WTC11 (cell line): ENCODE data around the gene OGA. TPM values are rescaled to one million over a fixed set of nuclear protein-coding genes. Genes with fewer than 3 reads are reported as not detected.

Experiments
- CREB1 ChIP-seq: sonication (generic); formaldehyde crosslinking; IDR thresholded peaks from 2 replicates; pipeline ENCODE4 v1.8.0; 2023; ENCODE audit warnings: mild to moderate bottlenecking, missing genetic modification reagents
- ELF4 ChIP-seq: sonication (generic); formaldehyde crosslinking; IDR thresholded peaks from 2 replicates; pipeline ENCODE4 v1.8.1; 2022; ENCODE audit warnings: low read depth, mild to moderate bottlenecking, moderate library complexity, missing genetic modification reagents
- EMX1 ChIP-seq: fragments of 250-450 bp; sonication (Bioruptor Pico); IDR thresholded peaks from 2 replicates; pipeline ENCODE4 v1.8.0; 2021; ENCODE audit warnings: mild to moderate bottlenecking
- FOXK1 ChIP-seq: sonication (generic); formaldehyde crosslinking; IDR thresholded peaks from 2 replicates; pipeline ENCODE4 v1.8.0; 2022; ENCODE audit warnings: mild to moderate bottlenecking, moderate library complexity, missing genetic modification reagents
- GABPB1 ChIP-seq: sonication (generic); formaldehyde crosslinking; IDR thresholded peaks from 2 replicates; pipeline ENCODE4 v1.8.1; 2023; ENCODE audit warnings: mild to moderate bottlenecking, missing genetic modification reagents
- GRHL2 ChIP-seq: fragments of 250-450 bp; sonication (Bioruptor Pico); IDR thresholded peaks from 2 replicates; pipeline ENCODE4 v1.8.0; 2022; ENCODE audit warnings: mild to moderate bottlenecking, moderate library complexity; ENCODE audit not compliant: insufficient replicate concordance, severe bottlenecking
- JAZF1 ChIP-seq: fragments of 250-450 bp; sonication (Bioruptor Pico); IDR thresholded peaks from 2 replicates; pipeline ENCODE4 v1.9.0; 2021; ENCODE audit warnings: moderate library complexity, mild to moderate bottlenecking, inconsistent platforms
- JUN ChIP-seq: sonication (generic); formaldehyde crosslinking; IDR thresholded peaks from 2 replicates; pipeline ENCODE4 v1.8.0; 2023; ENCODE audit warnings: mild to moderate bottlenecking, missing genetic modification reagents
- KAT7 ChIP-seq: sonication (generic); formaldehyde crosslinking; IDR thresholded peaks from 2 replicates; pipeline ENCODE4 v1.8.1; 2023; ENCODE audit warnings: missing genetic modification reagents, mild to moderate bottlenecking, borderline replicate concordance
- NR1H2 ChIP-seq: sonication (generic); formaldehyde crosslinking; IDR thresholded peaks from 2 replicates; pipeline ENCODE4 v1.9.0; 2021; ENCODE audit warnings: mild to moderate bottlenecking, moderate library complexity, missing genetic modification reagents
- NR3C1 ChIP-seq: sonication (generic); formaldehyde crosslinking; conservative IDR thresholded peaks from 2 replicates; pipeline ENCODE4 v1.8.1; 2023; ENCODE audit warnings: low read depth, mild to moderate bottlenecking, missing genetic modification reagents
- PRRX2 ChIP-seq: fragments of 250-450 bp; sonication (Bioruptor Pico); IDR thresholded peaks from 2 replicates; pipeline ENCODE4 v1.8.0; 2021; ENCODE audit warnings: mild to moderate bottlenecking
- RELA ChIP-seq: sonication (generic); formaldehyde crosslinking; IDR thresholded peaks from 2 replicates; pipeline ENCODE4 v1.8.1; 2022; ENCODE audit warnings: missing genetic modification reagents, mild to moderate bottlenecking, borderline replicate concordance
- RORB ChIP-seq: fragments of 250-450 bp; sonication (Bioruptor Pico); IDR thresholded peaks from 2 replicates; pipeline ENCODE4 v1.9.0; 2021; ENCODE audit warnings: mild to moderate bottlenecking
- TCF7 ChIP-seq: sonication (generic); formaldehyde crosslinking; IDR thresholded peaks from 2 replicates; pipeline ENCODE4 v1.8.0; 2022; ENCODE audit warnings: mild to moderate bottlenecking, low read depth, missing genetic modification reagents, moderate library complexity
- TEAD1 ChIP-seq: sonication (generic); formaldehyde crosslinking; IDR thresholded peaks from 2 replicates; pipeline ENCODE4 v1.8.0; 2022; ENCODE audit warnings: mild to moderate bottlenecking, missing genetic modification reagents
- ZBTB21 ChIP-seq: sonication (generic); formaldehyde crosslinking; IDR thresholded peaks from 2 replicates; pipeline ENCODE4 v1.8.1; 2023; ENCODE audit warnings: mild to moderate bottlenecking, missing genetic modification reagents, borderline replicate concordance
- ZNF138 ChIP-seq: sonication (generic); formaldehyde crosslinking; conservative IDR thresholded peaks from 2 replicates; pipeline ENCODE4 v1.8.1; 2022; ENCODE audit warnings: mild to moderate bottlenecking, moderate library complexity, missing genetic modification reagents
- ZNF219 ChIP-seq: sonication (generic); formaldehyde crosslinking; IDR thresholded peaks from 2 replicates; pipeline ENCODE4 v1.8.0; 2023; ENCODE audit warnings: missing genetic modification reagents, mild to moderate bottlenecking, borderline replicate concordance
- ZNF317 ChIP-seq: sonication (generic); formaldehyde crosslinking; IDR thresholded peaks from 2 replicates; pipeline ENCODE4 v1.8.1; 2023; ENCODE audit warnings: low read depth, mild to moderate bottlenecking, moderate library complexity, missing genetic modification reagents, borderline replicate concordance
- ZNF416 ChIP-seq: fragments of 250-450 bp; sonication (Bioruptor Pico); IDR thresholded peaks from 2 replicates; pipeline ENCODE4 v1.9.0; 2021; ENCODE audit warnings: mild to moderate bottlenecking, inconsistent platforms
- total RNA-seq: library from RNA; stranded (reverse); gene quantifications from 3 replicates; pipeline ENCODE4 v1.2.3, GENCODE V29; 2021
- TF ChIP-seq, protein P1 (sequence below): sonication (generic); formaldehyde crosslinking; IDR thresholded peaks from 2 replicates; pipeline ENCODE4 v1.8.0; 2023; ENCODE audit warnings: missing genetic modification reagents
- TF ChIP-seq, protein P2 (sequence below): fragments of 250-450 bp; sonication (Bioruptor Pico); IDR thresholded peaks from 2 replicates; pipeline ENCODE4 v1.9.0; 2021; ENCODE audit warnings: mild to moderate bottlenecking
- TF ChIP-seq, protein P3 (sequence below): sonication (generic); formaldehyde crosslinking; conservative IDR thresholded peaks from 2 replicates; pipeline ENCODE4 v1.8.1; 2022; ENCODE audit warnings: mild to moderate bottlenecking, missing genetic modification reagents
- TF ChIP-seq, protein P4 (sequence below): sonication (generic); formaldehyde crosslinking; IDR thresholded peaks from 2 replicates; pipeline ENCODE4 v1.8.1; 2023; ENCODE audit warnings: mild to moderate bottlenecking, missing genetic modification reagents, moderate library complexity
- TF ChIP-seq, protein P5 (sequence below): fragments of 250-450 bp; sonication (Bioruptor Pico); IDR thresholded peaks from 2 replicates; pipeline ENCODE4 v1.9.0; 2021; ENCODE audit warnings: mild to moderate bottlenecking
- TF ChIP-seq, protein P6 (sequence below): sonication (generic); formaldehyde crosslinking; IDR thresholded peaks from 2 replicates; pipeline ENCODE4 v1.8.0; 2023; ENCODE audit warnings: mild to moderate bottlenecking, missing genetic modification reagents
- TF ChIP-seq, protein P7 (sequence below): sonication (generic); formaldehyde crosslinking; IDR thresholded peaks from 2 replicates; pipeline ENCODE4 v1.8.1; 2022; ENCODE audit warnings: mild to moderate bottlenecking, moderate library complexity, missing genetic modification reagents
- TF ChIP-seq, protein P8 (sequence below): fragments of 250-450 bp; sonication (Bioruptor Pico); IDR thresholded peaks from 2 replicates; pipeline ENCODE4 v2.1.2; 2022; ENCODE audit warnings: mild to moderate bottlenecking, moderate library complexity

The OGA gene
- total RNA-seq, 1 experiment from 2014 or later: 111 TPM

DNA sequence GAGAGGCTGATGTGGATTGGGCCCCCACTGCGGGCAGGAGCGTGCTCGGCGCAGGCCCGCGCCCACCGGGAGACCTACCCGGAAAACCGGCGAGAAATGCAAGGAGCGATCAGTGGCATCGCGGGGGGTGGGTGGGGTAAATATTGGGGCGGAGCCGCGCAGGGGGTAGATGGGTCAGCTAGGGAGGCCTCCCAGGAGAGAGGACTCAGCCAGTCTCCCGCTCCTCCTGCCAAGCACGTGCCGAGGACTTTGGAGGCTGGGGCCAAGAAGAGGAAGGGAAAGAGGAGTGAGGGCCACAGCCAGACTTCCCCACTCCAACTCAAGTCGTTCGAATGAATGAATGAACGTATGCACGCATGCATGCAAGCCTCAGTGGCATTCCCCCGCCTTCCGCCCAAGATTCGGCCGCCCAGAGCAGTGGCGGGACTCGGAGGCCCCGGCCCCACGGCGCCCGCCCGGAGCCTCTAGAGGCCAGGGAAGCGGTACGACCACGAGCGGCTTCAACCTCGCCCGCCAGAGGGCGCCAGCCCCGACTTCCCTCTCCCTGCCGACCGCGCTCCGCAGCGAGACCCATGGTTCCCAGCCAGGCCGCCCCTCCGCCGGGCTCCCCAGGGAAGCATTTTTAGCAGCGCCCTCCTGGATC, 38.6 kb downstream of the OGA start (continued):
- TF ChIP-seq PRRX2 (CRISPR knock-in tag): no peak
- TF ChIP-seq, protein P1, sequence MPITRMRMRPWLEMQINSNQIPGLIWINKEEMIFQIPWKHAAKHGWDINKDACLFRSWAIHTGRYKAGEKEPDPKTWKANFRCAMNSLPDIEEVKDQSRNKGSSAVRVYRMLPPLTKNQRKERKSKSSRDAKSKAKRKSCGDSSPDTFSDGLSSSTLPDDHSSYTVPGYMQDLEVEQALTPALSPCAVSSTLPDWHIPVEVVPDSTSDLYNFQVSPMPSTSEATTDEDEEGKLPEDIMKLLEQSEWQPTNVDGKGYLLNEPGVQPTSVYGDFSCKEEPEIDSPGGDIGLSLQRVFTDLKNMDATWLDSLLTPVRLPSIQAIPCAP: no peak
- TF ChIP-seq ZNF317 (CRISPR knock-in tag): no peak
- no peak for TF ChIP-seq RORB (CRISPR knock-in tag)
- TF ChIP-seq NR3C1: no peak
- TF ChIP-seq RELA (CRISPR knock-in tag): 0 out of 2 replicates have a peak, but pooled peaks have one; percentile 10
- no peak for TF ChIP-seq EMX1 (CRISPR knock-in tag)
- TF ChIP-seq, protein P2, sequence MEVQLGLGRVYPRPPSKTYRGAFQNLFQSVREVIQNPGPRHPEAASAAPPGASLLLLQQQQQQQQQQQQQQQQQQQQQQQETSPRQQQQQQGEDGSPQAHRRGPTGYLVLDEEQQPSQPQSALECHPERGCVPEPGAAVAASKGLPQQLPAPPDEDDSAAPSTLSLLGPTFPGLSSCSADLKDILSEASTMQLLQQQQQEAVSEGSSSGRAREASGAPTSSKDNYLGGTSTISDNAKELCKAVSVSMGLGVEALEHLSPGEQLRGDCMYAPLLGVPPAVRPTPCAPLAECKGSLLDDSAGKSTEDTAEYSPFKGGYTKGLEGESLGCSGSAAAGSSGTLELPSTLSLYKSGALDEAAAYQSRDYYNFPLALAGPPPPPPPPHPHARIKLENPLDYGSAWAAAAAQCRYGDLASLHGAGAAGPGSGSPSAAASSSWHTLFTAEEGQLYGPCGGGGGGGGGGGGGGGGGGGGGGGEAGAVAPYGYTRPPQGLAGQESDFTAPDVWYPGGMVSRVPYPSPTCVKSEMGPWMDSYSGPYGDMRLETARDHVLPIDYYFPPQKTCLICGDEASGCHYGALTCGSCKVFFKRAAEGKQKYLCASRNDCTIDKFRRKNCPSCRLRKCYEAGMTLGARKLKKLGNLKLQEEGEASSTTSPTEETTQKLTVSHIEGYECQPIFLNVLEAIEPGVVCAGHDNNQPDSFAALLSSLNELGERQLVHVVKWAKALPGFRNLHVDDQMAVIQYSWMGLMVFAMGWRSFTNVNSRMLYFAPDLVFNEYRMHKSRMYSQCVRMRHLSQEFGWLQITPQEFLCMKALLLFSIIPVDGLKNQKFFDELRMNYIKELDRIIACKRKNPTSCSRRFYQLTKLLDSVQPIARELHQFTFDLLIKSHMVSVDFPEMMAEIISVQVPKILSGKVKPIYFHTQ (CRISPR knock-in tag): no peak
- no peak for TF ChIP-seq ZBTB21 (CRISPR knock-in tag)
- TF ChIP-seq, protein P3, sequence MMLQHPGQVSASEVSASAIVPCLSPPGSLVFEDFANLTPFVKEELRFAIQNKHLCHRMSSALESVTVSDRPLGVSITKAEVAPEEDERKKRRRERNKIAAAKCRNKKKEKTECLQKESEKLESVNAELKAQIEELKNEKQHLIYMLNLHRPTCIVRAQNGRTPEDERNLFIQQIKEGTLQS (CRISPR knock-in tag): no peak
- no peak for TF ChIP-seq JAZF1
- no peak for TF ChIP-seq ZNF416 (CRISPR knock-in tag)
- no peak for TF ChIP-seq ZNF219
- no peak for TF ChIP-seq JUN (CRISPR knock-in tag)
- TF ChIP-seq, protein P4, sequence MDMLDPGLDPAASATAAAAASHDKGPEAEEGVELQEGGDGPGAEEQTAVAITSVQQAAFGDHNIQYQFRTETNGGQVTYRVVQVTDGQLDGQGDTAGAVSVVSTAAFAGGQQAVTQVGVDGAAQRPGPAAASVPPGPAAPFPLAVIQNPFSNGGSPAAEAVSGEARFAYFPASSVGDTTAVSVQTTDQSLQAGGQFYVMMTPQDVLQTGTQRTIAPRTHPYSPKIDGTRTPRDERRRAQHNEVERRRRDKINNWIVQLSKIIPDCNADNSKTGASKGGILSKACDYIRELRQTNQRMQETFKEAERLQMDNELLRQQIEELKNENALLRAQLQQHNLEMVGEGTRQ (CRISPR knock-in tag): peak; percentile 8; the same call in 1 of the 2 replicates
- no peak for TF ChIP-seq ZNF138 (CRISPR knock-in tag)
- TF ChIP-seq, protein P5, sequence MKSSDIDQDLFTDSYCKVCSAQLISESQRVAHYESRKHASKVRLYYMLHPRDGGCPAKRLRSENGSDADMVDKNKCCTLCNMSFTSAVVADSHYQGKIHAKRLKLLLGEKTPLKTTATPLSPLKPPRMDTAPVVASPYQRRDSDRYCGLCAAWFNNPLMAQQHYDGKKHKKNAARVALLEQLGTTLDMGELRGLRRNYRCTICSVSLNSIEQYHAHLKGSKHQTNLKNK (CRISPR knock-in tag): no peak
- no peak for TF ChIP-seq CREB1 (CRISPR knock-in tag)
- no peak for TF ChIP-seq GRHL2 (CRISPR knock-in tag)
- no peak for TF ChIP-seq KAT7
- TF ChIP-seq TEAD1: no peak
- peak; percentile 44; the same call in 1 of the 2 replicates for TF ChIP-seq FOXK1 (CRISPR knock-in tag)
- no peak for TF ChIP-seq TCF7 (CRISPR knock-in tag)
- TF ChIP-seq, protein P6, sequence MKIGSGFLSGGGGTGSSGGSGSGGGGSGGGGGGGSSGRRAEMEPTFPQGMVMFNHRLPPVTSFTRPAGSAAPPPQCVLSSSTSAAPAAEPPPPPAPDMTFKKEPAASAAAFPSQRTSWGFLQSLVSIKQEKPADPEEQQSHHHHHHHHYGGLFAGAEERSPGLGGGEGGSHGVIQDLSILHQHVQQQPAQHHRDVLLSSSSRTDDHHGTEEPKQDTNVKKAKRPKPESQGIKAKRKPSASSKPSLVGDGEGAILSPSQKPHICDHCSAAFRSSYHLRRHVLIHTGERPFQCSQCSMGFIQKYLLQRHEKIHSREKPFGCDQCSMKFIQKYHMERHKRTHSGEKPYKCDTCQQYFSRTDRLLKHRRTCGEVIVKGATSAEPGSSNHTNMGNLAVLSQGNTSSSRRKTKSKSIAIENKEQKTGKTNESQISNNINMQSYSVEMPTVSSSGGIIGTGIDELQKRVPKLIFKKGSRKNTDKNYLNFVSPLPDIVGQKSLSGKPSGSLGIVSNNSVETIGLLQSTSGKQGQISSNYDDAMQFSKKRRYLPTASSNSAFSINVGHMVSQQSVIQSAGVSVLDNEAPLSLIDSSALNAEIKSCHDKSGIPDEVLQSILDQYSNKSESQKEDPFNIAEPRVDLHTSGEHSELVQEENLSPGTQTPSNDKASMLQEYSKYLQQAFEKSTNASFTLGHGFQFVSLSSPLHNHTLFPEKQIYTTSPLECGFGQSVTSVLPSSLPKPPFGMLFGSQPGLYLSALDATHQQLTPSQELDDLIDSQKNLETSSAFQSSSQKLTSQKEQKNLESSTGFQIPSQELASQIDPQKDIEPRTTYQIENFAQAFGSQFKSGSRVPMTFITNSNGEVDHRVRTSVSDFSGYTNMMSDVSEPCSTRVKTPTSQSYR: no peak
- TF ChIP-seq NR1H2 (CRISPR knock-in tag): no peak
- no peak for TF ChIP-seq GABPB1 (CRISPR knock-in tag)
- TF ChIP-seq, protein P7, sequence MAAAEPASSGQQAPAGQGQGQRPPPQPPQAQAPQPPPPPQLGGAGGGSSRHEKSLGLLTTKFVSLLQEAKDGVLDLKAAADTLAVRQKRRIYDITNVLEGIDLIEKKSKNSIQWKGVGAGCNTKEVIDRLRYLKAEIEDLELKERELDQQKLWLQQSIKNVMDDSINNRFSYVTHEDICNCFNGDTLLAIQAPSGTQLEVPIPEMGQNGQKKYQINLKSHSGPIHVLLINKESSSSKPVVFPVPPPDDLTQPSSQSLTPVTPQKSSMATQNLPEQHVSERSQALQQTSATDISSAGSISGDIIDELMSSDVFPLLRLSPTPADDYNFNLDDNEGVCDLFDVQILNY (CRISPR knock-in tag): no peak; the same call in 1 of the 2 replicates
- TF ChIP-seq ELF4 (CRISPR knock-in tag): no peak
- TF ChIP-seq, protein P8, sequence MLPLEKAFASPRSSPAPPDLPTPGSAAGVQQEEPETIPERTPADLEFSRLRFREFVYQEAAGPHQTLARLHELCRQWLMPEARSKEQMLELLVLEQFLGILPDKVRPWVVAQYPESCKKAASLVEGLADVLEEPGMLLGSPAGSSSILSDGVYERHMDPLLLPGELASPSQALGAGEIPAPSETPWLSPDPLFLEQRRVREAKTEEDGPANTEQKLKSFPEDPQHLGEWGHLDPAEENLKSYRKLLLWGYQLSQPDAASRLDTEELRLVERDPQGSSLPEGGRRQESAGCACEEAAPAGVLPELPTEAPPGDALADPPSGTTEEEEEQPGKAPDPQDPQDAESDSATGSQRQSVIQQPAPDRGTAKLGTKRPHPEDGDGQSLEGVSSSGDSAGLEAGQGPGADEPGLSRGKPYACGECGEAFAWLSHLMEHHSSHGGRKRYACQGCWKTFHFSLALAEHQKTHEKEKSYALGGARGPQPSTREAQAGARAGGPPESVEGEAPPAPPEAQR (CRISPR knock-in tag): no peak
